Activated CD8-positive, alpha-beta memory T cell treated with anti-CD3 and anti-CD28 coated beads, Interleukin-2, amount 50 U/mL, for 1 hour (primary cell): Measurements from ENCODE around the gene ESYT1.
"Not testable (repeated sequence)": the region's sequence is repeated elsewhere in the genome, so short reads cannot be mapped to it uniquely, and the experiment has no call there.

Experiments
- DNase-seq: peaks from one replicate; pipeline ENCODE4 v3.0.0-alpha.2; 2020; ENCODE audit errors: extremely low read depth

ESYT1 gene

DNA sequence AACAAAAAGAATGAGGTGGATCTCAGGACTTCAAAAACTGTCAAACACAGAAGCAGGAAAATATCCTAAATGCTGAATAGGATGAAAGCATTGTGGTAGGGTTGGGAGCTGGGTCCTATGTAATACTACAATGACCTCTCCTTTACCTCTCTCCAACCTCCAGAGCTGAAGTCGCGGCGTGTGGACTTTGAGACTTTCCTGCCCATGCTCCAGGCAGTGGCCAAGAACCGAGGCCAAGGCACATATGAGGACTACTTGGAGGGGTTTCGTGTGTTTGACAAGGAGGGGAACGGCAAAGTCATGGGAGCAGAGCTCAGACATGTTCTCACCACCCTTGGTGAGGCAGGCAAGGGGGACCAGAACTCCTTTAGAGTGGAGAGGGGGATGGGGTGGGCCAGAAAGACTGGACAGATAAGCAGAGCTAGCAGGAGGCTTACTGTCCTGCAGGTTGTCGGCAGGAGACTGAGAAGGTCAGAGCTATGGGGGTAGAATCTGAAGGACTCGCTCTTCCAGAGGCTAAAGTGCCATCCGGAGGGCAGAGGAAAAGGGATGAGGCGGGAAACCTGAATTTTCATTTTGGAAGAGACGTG, 27.3 kb downstream of the ESYT1 start:
- DNase-seq: no peak

- not testable (repeated sequence) for DNase-seq
Measured at GRCh38 chr12:56156464-56157200, 28.6 kb downstream of the ESYT1 start.

- no peak for DNase-seq
Measured at GRCh38 chr12:56157201-56158028, 29.3 kb downstream of the ESYT1 start.

DNA sequence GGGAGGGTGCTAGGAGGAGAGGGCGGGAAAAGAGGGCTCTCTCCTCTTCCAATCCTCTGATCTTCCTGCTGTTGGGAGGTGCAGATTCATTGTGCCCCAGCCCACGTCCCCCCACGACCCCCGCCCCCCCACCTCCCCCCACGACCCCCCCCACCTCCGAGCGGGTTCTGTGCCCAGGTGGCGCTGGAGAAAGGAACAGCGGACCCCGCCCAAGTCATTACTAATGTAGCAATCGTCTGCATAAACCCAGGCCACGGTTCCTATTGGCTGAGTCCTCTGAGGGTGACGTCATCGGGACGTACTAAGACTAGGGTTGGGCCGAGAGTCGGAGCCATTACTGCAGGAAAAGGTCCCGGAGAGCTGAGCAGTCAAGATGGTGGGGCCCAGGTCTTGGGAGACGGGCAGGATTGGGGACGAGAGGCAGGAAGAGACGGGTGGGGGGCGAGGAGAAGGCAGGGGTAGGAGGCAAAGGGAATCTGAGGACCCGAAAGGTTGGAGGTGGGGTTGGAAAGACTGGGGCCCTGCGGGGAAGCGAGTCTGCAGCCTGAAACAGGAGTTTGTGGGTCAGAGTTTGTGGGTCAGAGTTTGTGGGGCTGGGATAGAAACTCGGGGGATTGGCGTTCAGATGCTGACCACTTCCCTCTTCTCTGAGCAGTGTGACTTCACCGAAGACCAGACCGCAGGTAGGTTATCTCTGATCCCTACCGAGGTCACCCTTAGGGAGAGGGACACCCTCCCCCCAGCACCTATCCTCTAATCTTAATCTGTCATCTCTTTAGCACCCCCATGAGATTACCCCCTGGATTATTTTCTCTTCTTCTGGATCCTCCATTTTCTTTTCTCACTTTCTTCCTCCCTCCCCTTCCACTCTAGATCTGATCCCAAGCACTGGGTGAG, 30.2 kb downstream of the ESYT1 start, which contains the start of gene MYL6:
MYL6 (plus strand) TSS at position 331 of the 897 bp plus-strand sequence; CDS start at position 374, 43 bp downstream.
- DNase-seq: peak; percentile 97

DNA sequence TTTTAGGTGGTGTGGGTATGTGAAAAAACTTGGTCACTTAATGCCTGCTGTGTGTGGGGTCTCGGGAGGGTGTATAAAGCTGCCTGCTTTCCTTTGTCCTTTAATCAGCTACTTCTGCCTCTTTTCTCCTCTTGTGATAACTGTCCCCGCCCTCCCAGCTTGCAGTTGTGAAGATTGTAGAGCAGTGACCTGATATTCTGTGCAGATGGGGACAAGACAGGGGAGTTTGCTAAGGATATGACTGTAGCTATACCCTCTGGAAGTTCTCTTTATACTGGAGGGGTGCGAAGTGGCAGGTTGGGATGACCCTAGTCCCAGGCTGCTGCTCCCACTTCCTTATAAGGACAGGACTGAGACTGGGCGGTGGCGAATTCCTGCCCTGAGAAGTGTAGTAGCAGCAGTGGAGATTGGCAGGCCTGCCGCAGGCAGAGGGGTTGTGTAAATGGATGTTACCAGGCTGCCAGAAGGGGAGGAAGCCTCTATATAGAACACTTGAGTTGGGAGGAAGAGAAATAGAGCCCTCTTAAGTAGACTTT, 30.9 kb downstream of the ESYT1 start:
- DNase-seq: no peak

DNA sequence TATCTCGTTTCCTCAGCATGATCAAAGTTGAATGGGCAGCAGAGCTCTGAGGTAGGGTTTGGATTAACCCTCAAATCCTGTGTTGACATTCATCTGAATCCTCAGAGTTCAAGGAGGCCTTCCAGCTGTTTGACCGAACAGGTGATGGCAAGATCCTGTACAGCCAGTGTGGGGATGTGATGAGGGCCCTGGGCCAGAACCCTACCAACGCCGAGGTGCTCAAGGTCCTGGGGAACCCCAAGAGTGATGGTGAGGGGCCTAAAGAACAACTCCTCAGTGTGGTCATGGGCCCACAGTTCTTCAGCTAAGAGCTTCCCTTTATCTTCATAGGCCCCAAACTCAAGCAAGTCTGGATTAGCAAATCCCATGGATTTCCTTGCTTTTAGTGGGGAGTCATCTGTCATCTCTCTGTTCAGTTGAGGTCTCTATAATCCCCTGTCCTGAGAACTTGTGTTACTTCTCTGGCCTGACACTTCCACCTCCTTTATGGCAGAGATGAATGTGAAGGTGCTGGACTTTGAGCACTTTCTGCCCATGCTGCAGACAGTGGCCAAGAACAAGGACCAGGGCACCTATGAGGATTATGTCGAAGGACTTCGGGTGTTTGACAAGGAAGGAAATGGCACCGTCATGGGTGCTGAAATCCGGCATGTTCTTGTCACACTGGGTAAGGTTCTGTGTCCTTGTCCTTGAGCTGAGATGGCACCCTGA, 31.6 kb downstream of the ESYT1 start:
- DNase-seq: no peak

GRCh38 chr12:56160193-56160763, 32.2 kb downstream of the ESYT1 start:
- no peak for DNase-seq

DNA sequence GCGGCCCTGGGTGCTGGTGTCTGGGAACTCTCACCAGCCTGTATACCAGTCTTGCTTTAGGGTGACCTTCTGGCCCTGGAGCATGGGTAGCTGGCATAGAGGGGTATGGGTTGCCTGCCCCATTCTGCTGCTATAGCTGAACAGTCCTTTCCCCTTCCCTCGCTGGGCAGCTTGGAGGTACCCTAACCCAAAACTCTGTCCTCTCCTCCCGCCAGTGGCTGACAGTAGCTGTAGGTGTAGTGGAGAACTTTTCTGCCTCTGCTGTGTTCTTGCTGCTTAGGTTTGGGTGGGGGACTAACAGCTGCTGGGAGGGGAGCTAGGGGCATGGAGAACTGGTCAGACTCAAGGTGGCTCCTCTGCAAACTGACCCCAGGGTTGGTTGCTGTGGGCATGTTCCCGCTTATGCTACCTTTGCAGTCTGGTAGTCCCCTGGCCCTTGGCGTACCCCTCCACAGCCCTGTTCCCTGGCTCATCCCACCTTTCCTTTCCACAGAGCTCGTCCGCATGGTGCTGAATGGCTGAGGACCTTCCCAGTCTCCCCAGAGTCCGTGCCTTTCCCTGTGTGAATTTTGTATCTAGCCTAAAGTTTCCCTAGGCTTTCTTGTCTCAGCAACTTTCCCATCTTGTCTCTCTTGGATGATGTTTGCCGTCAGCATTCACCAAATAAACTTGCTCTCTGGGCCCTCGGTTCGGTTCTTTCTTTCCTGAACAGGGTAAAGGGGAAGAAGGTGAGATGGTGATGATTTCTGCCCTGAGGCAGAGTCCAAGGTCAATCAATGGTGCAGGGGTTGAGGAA, 33.0 kb downstream of the ESYT1 start:
- no peak for DNase-seq

DNA sequence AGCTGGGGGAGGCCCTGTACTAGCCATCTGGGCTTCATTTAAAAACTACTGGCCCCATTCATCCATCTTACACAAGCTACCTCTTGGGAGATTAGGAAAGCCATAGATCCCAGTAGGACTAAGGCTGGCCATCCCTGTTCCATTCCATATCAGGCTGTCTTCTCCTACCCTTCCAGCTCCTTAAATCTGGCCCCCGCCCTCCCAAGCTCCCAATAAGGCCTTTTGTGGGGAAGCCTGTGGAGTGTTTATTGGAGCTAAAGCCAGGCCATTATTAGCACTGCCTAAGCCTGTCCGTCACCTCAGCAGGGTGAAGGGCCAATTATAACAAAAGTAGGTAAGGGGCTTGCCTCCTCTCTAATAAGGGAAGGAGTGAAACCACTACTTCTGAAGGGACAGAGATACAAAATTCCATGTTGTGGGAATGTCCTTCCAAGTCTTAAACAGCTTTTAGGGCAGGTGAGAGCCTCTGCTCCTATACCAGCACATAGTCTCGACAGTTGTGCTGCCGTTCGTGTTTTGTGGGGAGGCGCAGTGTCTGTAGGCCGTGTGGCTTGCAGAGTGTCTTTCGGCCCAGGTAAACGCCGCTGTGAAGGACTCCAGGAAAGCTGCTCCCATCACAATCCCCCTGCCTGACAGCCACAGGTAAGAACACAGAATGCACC, 33.8 kb downstream of the ESYT1 start:
- DNase-seq: no peak

GRCh38 chr12:56162468-56163290, 34.6 kb downstream of the ESYT1 start:
- no peak for DNase-seq

- DNase-seq: no peak
Measured at GRCh38 chr12:56163533-56164344, 35.7 kb downstream of the ESYT1 start.

DNA sequence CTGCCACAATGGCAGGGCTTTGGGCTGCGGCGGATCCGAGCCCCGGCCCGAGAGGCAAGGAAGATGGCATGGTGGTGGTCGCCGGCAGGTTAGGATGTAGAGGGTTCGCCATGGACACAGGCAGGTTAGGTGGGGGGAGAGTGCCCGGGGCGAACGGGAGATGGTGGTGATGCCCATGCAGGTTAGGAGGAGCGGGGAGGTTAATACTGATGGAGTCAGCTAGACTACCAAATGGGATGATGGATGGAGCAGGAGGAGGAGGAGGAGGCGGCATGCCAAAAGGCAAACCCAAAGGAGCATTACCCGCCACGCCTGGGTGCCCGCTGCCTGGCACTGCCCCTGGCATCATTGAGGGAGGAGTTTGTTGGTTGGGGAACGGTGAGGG, 36.3 kb downstream of the ESYT1 start:
- DNase-seq: no peak

- DNase-seq: no peak
Measured at GRCh38 chr12:56165369-56165768, 37.3 kb downstream of the ESYT1 start.

DNA sequence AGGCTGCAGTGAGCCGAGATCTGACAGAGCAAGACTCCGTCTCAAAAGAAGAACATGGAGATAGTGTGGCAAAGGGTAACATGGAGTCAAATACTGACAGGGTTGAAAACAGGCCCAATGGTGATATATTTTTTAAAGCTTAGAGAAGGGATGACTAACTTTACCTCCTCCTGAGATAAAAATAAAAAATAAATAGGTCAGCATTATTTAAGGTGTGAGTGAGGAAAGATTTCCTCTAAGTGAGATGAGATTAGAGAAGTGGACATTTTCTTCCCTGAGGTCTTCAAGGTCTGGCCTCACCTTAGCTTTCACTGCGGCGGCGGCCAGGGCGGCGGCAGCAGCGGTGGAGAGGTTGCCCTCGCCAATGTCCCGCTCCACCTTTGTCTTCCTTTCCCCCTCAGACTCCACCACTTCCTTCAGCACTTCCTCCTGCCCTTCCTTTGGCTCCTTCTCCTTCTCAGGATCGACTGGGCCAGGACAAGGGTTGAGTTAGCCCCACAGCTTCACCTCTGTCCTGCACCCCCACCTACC, 41.2 kb downstream of the ESYT1 start:
- DNase-seq: no peak

GRCh38 chr12:56172839-56173238, 44.8 kb downstream of the ESYT1 start:
- no peak for DNase-seq

- DNase-seq: no peak
Measured at GRCh38 chr12:56178347-56178746, 50.3 kb downstream of the ESYT1 start.

DNA sequence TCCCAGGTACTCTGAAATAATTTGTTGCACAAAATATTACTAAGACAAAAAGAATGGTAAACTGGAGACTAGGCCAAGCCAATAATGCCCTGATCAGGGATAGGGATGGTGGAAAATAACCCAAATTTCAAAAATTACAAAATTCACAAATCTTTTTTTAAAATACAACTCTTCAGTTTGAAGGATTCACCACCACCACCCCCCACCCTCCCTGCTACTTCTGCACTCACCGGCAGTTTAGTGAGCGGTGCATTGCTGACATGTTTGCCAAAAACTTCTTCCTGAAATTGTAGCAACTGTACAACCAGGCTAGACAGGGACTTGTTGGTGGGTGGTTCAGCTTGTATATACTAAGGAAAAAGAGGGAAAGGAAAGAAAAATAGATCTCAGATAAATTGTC, 58.9 kb downstream of the ESYT1 start:
- DNase-seq: no peak
